HL-60 (cell line): ENCODE data around the gene NTN1.

Experiments used
- DNase-seq, 2 experiments: peaks; one replicate each; pipeline ENCODE4 v3.0.0-alpha.2; 2010 to 2020; ENCODE audit warnings: low read depth in 1 of 2, low spot score in 1 of 2
- H3K27ac ChIP-seq: fragments of 250-450 bp; sonication (Bioruptor Pico); replicated peaks from 2 replicates; pipeline ENCODE4 v1.5.1; 2020; ENCODE audit warnings: mild to moderate bottlenecking, moderate library complexity
- H3K27me3 ChIP-seq: fragments of 250-450 bp; sonication (Bioruptor Pico); 2 replicates; pipeline ENCODE4 v1.5.1; 2021; ENCODE audit warnings: mild to moderate bottlenecking, moderate library complexity; ENCODE audit not compliant: insufficient read depth, poor library complexity, severe bottlenecking
- H3K4me3 ChIP-seq: replicated peaks from 2 replicates; pipeline ENCODE4 v1.5.1; 2011; ENCODE audit warnings: mild to moderate bottlenecking, control low read depth, low read length; ENCODE audit not compliant: insufficient read depth
- CTCF ChIP-seq: IDR thresholded peaks from one replicate; pipeline ENCODE4 v1.5.1; 2011; ENCODE audit warnings: low read length, control low read depth, inconsistent platforms; ENCODE audit not compliant: insufficient read depth
- GABPA ChIP-seq: IDR thresholded peaks from 2 replicates; pipeline ENCODE4 v1.6.1; 2012; ENCODE audit warnings: low read depth
- POLR2AphosphoS5 ChIP-seq: IDR thresholded peaks from 2 replicates; pipeline ENCODE4 v1.6.1; 2012; ENCODE audit warnings: low read depth
- REST ChIP-seq: IDR thresholded peaks from 2 replicates; pipeline ENCODE4 v1.6.1; 2012; ENCODE audit warnings: low read depth; ENCODE audit not compliant: insufficient replicate concordance
- SPI1 ChIP-seq: IDR thresholded peaks from 2 replicates; pipeline ENCODE4 v1.6.1; 2012; ENCODE audit warnings: low read depth, mild to moderate bottlenecking, borderline replicate concordance

Gene NTN1

GRCh38 chr17:9227819-9228407, 206.6 kb downstream of the NTN1 start:
- DNase-seq: no peak
- H3K27me3 ChIP-seq: no peaks in the 10 kb centered on the region
- H3K27ac ChIP-seq: no peak overlapping the region
- TF ChIP-seq SPI1 (no peak), GABPA (no peak), REST (no peak), CTCF (no peak), POLR2AphosphoS5 (no peak)
- no peak overlapping the region for H3K4me3 ChIP-seq

GRCh38 chr17:9228408-9229159, 207.3 kb downstream of the NTN1 start:
- Histone ChIP-seq H3K27ac (no peak overlapping the region), H3K4me3 (no peak overlapping the region), H3K27me3 (no peaks in the 10 kb centered on the region)
- no peak for TF ChIP-seq SPI1
- no peak for TF ChIP-seq GABPA
- TF ChIP-seq POLR2AphosphoS5: no peak
- no peak for TF ChIP-seq REST
- no peak for TF ChIP-seq CTCF
- DNase-seq: no peak

- TF ChIP-seq REST: no peak
- TF ChIP-seq POLR2AphosphoS5: no peak
- TF ChIP-seq CTCF: no peak
- no peak for TF ChIP-seq GABPA
- DNase-seq: no peak
- Histone ChIP-seq H3K27me3 (no peaks in the 10 kb centered on the region), H3K27ac (no peak overlapping the region), H3K4me3 (no peak overlapping the region)
These were observed 208.0 kb downstream of the NTN1 start for GRCh38 chr17:9229160-9229825.
